GM12801 (cell line): ENCODE results near the gene SRGAP3.

Experiments
- CTCF ChIP-seq: IDR thresholded peaks from one replicate; pipeline ENCODE4 v1.5.1; 2011; ENCODE audit warnings: control low read depth; ENCODE audit not compliant: insufficient read length; ENCODE audit errors: extremely low read depth

SRGAP3 gene

GRCh38 chr3:9270704-9271103, 21.3 kb upstream of the SRGAP3 start:
- no peak for TF ChIP-seq CTCF

GRCh38 chr3:9266716-9267115, 17.3 kb upstream of the SRGAP3 start:
- TF ChIP-seq CTCF, result no peak

GRCh38 chr3:9260305-9260704, 10.9 kb upstream of the SRGAP3 start:
- TF ChIP-seq CTCF, result no peak

- no peak for TF ChIP-seq CTCF
Measured at GRCh38 chr3:9257092-9257491, 7.6 kb upstream of the SRGAP3 start.

GRCh38 chr3:9255976-9256375, 6.5 kb upstream of the SRGAP3 start:
- no peak for TF ChIP-seq CTCF

- no peak for TF ChIP-seq CTCF
Measured at GRCh38 chr3:9254764-9255163, 5.3 kb upstream of the SRGAP3 start.

- no peak for TF ChIP-seq CTCF
Measured at GRCh38 chr3:9253327-9253726, 3.9 kb upstream of the SRGAP3 start.

GRCh38 chr3:9251055-9251786, 1.8 kb upstream of the SRGAP3 start:
- TF ChIP-seq CTCF, result no peak
